GM12878 (cell line): ENCODE data around the gene TRAF3IP1.

Source experiments
- CREB1 ChIP-seq: IDR thresholded peaks from 2 replicates; pipeline ENCODE4 v1.6.1; 2012; ENCODE audit warnings: low read depth, mild to moderate bottlenecking, inconsistent platforms
- CTCF ChIP-seq, 3 experiments: IDR thresholded peaks in 2 of 3; conservative IDR thresholded peaks in 1 of 3; 2 replicates each; pipeline ENCODE4 v1.5.1; 2011; ENCODE audit warnings: low read depth in 3 of 3, low read length in 3 of 3, mild to moderate bottlenecking in 3 of 3, control low read depth in 2 of 3, moderate library complexity in 2 of 3, inconsistent platforms in 1 of 3, mixed read lengths in 1 of 3; ENCODE audit not compliant: control insufficient read depth in 2 of 3, insufficient read depth in 1 of 3; ENCODE audit errors: extremely low read depth in 1 of 3
- HCFC1 ChIP-seq: fragments of 150-350 bp; IDR thresholded peaks from 2 replicates; pipeline ENCODE4 v1.6.1; 2014; ENCODE audit warnings: low read length
- TCF12 ChIP-seq: IDR thresholded peaks from 2 replicates; pipeline ENCODE4 v1.6.1; 2011; ENCODE audit warnings: low read depth, mild to moderate bottlenecking, low read length
- TCF3 ChIP-seq: IDR thresholded peaks from 2 replicates; pipeline ENCODE4 v1.6.1; 2012; ENCODE audit warnings: low read depth, mild to moderate bottlenecking, low read length, borderline replicate concordance; ENCODE audit not compliant: insufficient read depth
- ZNF592 ChIP-seq: fragments of 450-650 bp; IDR thresholded peaks from 2 replicates; pipeline ENCODE4 v1.6.1; 2017; ENCODE audit warnings: mild to moderate bottlenecking, moderate library complexity
- TF ChIP-seq, protein P1 (sequence below): IDR thresholded peaks from 2 replicates; pipeline ENCODE4 v1.6.1; 2011; ENCODE audit warnings: low read depth, low read length, improper control_type of control experiment, borderline replicate concordance

DNA sequence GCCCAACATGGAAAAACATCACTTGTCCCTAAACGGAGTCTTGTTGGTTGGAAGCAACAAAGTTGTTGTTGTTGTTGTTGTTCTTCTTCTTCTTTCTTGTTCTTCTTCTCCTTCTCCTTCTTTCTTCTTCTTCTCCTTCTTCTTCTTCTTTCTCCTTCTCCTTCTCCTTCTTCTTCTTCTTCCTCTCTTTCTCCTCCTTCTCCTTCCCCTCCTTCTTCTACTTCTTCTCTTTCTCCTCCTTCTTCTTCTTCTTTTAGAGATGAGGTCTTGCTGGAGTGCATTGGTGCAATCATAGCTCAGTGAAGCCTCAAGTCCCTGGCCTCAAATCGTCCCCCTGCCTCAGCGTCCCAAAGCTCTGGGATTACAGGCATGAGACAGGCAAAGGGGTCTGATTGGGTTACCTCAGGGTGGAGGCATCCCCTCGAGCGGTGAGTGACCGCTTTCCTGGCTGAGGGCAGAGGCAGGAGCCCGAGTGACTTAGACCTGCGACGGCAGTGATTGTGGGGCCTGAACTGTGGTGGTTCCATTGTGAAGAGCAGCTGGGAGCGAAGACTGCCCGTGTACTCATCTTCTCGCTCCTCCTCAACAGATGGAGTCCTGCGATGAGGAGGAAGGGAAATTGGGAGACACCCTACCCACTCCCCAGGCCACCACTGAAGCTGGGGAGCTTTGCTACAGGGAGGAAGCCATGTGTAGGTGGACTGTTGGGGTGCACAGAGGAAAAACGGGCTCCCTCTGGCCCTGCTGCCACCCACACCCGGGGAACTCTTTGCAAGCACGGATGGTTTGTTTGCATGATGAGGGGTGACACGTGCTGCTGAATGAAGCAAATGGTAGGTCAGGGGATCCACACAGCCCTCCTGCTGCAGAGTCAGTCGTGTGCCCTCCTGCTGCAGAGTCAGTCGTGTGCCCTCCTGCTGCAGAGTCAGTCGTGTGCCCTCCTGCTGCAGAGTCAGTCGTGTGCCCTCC is 24.9 kb upstream of the TRAF3IP1 start:
- TF ChIP-seq HCFC1 = no peak
- TF ChIP-seq TCF3 = no peak
- no peak for TF ChIP-seq CREB1
- TF ChIP-seq CTCF (IDR thresholded peaks at IDR 0.05 in 2 of 3, conservative IDR thresholded peaks at IDR 0.05 in 1 of 3; ENCODE audit: control insufficient read depth in 2 of 3, extremely low read depth in 1 of 3, insufficient read depth in 1 of 3, low read depth in 3 of 3, low read length in 3 of 3) = no peak
- no peak for TF ChIP-seq ZNF592
- TF ChIP-seq TCF12 = no peak
- TF ChIP-seq, protein P1, sequence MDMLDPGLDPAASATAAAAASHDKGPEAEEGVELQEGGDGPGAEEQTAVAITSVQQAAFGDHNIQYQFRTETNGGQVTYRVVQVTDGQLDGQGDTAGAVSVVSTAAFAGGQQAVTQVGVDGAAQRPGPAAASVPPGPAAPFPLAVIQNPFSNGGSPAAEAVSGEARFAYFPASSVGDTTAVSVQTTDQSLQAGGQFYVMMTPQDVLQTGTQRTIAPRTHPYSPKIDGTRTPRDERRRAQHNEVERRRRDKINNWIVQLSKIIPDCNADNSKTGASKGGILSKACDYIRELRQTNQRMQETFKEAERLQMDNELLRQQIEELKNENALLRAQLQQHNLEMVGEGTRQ = no peak
